ENCODE data around the gene PIK3R2. TPM values are rescaled to one million over a fixed set of nuclear protein-coding genes. Genes with fewer than 3 reads are reported as not detected.

The PIK3R2 gene
- total and polyA plus RNA-seq, 2 of the 8 experiments (the other 6 are each of a cell fraction or from before 2014, with no cell fraction given): 21.7 to 57.1 TPM

DNA sequence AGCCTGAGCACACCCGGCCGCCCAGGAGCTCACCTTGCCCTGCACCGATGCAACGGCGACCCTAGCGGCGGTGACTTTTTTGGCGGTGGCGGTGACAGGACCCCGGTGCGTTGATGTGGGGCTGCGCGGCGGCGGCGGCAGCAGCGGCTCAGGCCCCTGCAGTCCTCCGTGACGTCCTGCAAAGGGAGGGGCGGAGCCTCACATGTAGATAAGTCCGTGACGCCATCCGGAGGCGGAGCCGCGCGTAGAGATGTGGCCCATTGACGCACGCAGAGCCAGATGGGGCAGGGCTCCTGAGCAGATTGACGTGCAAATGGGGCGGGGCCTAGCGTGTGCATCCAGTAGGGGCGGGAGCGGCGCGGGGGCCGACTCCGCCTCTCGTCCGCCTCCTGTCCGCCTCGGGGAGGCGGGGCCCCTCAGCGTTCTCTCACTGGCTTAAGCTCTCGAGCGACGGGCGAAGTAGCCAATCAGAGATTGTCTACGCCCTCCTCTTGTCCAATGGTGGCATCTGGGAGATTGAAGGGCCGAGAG lies 51.0 kb downstream of the PIK3R2 start, which contains the start of gene RAB3A (continued):
- TF ChIP-seq, protein P1, sequence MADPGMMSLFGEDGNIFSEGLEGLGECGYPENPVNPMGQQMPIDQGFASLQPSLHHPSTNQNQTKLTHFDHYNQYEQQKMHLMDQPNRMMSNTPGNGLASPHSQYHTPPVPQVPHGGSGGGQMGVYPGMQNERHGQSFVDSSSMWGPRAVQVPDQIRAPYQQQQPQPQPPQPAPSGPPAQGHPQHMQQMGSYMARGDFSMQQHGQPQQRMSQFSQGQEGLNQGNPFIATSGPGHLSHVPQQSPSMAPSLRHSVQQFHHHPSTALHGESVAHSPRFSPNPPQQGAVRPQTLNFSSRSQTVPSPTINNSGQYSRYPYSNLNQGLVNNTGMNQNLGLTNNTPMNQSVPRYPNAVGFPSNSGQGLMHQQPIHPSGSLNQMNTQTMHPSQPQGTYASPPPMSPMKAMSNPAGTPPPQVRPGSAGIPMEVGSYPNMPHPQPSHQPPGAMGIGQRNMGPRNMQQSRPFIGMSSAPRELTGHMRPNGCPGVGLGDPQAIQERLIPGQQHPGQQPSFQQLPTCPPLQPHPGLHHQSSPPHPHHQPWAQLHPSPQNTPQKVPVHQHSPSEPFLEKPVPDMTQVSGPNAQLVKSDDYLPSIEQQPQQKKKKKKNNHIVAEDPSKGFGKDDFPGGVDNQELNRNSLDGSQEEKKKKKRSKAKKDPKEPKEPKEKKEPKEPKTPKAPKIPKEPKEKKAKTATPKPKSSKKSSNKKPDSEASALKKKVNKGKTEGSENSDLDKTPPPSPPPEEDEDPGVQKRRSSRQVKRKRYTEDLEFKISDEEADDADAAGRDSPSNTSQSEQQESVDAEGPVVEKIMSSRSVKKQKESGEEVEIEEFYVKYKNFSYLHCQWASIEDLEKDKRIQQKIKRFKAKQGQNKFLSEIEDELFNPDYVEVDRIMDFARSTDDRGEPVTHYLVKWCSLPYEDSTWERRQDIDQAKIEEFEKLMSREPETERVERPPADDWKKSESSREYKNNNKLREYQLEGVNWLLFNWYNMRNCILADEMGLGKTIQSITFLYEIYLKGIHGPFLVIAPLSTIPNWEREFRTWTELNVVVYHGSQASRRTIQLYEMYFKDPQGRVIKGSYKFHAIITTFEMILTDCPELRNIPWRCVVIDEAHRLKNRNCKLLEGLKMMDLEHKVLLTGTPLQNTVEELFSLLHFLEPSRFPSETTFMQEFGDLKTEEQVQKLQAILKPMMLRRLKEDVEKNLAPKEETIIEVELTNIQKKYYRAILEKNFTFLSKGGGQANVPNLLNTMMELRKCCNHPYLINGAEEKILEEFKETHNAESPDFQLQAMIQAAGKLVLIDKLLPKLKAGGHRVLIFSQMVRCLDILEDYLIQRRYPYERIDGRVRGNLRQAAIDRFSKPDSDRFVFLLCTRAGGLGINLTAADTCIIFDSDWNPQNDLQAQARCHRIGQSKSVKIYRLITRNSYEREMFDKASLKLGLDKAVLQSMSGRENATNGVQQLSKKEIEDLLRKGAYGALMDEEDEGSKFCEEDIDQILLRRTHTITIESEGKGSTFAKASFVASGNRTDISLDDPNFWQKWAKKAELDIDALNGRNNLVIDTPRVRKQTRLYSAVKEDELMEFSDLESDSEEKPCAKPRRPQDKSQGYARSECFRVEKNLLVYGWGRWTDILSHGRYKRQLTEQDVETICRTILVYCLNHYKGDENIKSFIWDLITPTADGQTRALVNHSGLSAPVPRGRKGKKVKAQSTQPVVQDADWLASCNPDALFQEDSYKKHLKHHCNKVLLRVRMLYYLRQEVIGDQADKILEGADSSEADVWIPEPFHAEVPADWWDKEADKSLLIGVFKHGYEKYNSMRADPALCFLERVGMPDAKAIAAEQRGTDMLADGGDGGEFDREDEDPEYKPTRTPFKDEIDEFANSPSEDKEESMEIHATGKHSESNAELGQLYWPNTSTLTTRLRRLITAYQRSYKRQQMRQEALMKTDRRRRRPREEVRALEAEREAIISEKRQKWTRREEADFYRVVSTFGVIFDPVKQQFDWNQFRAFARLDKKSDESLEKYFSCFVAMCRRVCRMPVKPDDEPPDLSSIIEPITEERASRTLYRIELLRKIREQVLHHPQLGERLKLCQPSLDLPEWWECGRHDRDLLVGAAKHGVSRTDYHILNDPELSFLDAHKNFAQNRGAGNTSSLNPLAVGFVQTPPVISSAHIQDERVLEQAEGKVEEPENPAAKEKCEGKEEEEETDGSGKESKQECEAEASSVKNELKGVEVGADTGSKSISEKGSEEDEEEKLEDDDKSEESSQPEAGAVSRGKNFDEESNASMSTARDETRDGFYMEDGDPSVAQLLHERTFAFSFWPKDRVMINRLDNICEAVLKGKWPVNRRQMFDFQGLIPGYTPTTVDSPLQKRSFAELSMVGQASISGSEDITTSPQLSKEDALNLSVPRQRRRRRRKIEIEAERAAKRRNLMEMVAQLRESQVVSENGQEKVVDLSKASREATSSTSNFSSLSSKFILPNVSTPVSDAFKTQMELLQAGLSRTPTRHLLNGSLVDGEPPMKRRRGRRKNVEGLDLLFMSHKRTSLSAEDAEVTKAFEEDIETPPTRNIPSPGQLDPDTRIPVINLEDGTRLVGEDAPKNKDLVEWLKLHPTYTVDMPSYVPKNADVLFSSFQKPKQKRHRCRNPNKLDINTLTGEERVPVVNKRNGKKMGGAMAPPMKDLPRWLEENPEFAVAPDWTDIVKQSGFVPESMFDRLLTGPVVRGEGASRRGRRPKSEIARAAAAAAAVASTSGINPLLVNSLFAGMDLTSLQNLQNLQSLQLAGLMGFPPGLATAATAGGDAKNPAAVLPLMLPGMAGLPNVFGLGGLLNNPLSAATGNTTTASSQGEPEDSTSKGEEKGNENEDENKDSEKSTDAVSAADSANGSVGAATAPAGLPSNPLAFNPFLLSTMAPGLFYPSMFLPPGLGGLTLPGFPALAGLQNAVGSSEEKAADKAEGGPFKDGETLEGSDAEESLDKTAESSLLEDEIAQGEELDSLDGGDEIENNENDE (IDR thresholded peaks at IDR 0.05; ENCODE audit: insufficient replicate concordance, low read length): no peak
- TF ChIP-seq SAP30 (IDR thresholded peaks at IDR 0.05; ENCODE audit: insufficient read depth, insufficient replicate concordance, low read length) (no peak), CTBP2 (IDR thresholded peaks at IDR 0.05; ENCODE audit: borderline replicate concordance, insufficient read depth, insufficient read length, low read length) (no peak), CHD2 (IDR thresholded peaks at IDR 0.05; ENCODE audit: low read length) (peak; percentile 97), GABPA (IDR thresholded peaks at IDR 0.05; ENCODE audit: borderline replicate concordance, insufficient read depth, low read length) (no peak), HDAC6 (IDR thresholded peaks at IDR 0.05; ENCODE audit: low read depth, low read length) (no peak), CEBPB (IDR thresholded peaks at IDR 0.05; ENCODE audit: low read depth, low read length) (no peak), TCF12 (IDR thresholded peaks at IDR 0.05; ENCODE audit: low read depth, low read length) (no peak), YY1 (IDR thresholded peaks at IDR 0.05; ENCODE audit: low read depth, low read length) (no peak), PHF8 (conservative IDR thresholded peaks at IDR 0.05; ENCODE audit: low read depth, low read length) (no peak)
- TF ChIP-seq, protein P2, sequence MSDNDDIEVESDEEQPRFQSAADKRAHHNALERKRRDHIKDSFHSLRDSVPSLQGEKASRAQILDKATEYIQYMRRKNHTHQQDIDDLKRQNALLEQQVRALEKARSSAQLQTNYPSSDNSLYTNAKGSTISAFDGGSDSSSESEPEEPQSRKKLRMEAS (IDR thresholded peaks at IDR 0.05): no peak; the same call in 1 of the 2 replicates
